ENCODE data around the gene NKX3-2. TPM values are rescaled to one million over a fixed set of nuclear protein-coding genes. Genes with fewer than 3 reads are reported as not detected.

Gene NKX3-2
- total RNA-seq, 1 donor from 2014 or later = 1.3 TPM

GRCh38 chr4:13525606-13526281 is 18.6 kb downstream of the NKX3-2 start:
- Mint-ChIP-seq H3K36me3 (no peaks in the 10 kb centered on the region), H3K4me3 (no peak overlapping the region), H3K27ac (no peak overlapping the region), H3K27me3 (ENCODE audit: low read depth) (peaks cover 97% of the 10 kb centered on the region), H3K9me3 (no peaks in the 10 kb centered on the region), H3K4me1 (no peaks in the 10 kb centered on the region)
- DNase-seq (ENCODE audit: low spot score in 2 of 2, unreplicated experiment in 2 of 2) = no peak
- TF ChIP-seq CTCF (IDR thresholded peaks at IDR 0.05; ENCODE audit: unreplicated experiment) = no peak

- H3K4me1 Mint-ChIP-seq = no peaks in the 10 kb centered on the region
- H3K9me3 Mint-ChIP-seq = no peaks in the 10 kb centered on the region
- peak in 1 of 2 experiments; percentile 37 for DNase-seq (ENCODE audit: low spot score in 2 of 2, unreplicated experiment in 2 of 2)
- no peaks in the 10 kb centered on the region for H3K36me3 Mint-ChIP-seq
- H3K4me3 Mint-ChIP-seq = no peak overlapping the region
- TF ChIP-seq CTCF (IDR thresholded peaks at IDR 0.05; ENCODE audit: unreplicated experiment) = no peak
- H3K27ac Mint-ChIP-seq = no peak overlapping the region
- H3K27me3 Mint-ChIP-seq (ENCODE audit: low read depth) = peaks cover 92% of the 10 kb centered on the region
Measured at GRCh38 chr4:13524504-13525243, 19.6 kb downstream of the NKX3-2 start.

GRCh38 chr4:13523591-13524503 is 20.5 kb downstream of the NKX3-2 start:
- Mint-ChIP-seq H3K27me3 (ENCODE audit: low read depth) (peaks cover 92% of the 10 kb centered on the region), H3K36me3 (no peaks in the 10 kb centered on the region), H3K9me3 (no peaks in the 10 kb centered on the region), H3K4me1 (no peaks in the 10 kb centered on the region), H3K27ac (no peak overlapping the region), H3K4me3 (no peak overlapping the region)
- TF ChIP-seq CTCF (IDR thresholded peaks at IDR 0.05; ENCODE audit: unreplicated experiment) = no peak
- DNase-seq (ENCODE audit: low spot score in 2 of 2, unreplicated experiment in 2 of 2) = peak in 1 of 2 experiments; percentile 33

GRCh38 chr4:13523105-13523477 is 21.2 kb downstream of the NKX3-2 start:
- Mint-ChIP-seq H3K27me3 (ENCODE audit: low read depth) (peaks cover 86% of the 10 kb centered on the region), H3K27ac (no peak overlapping the region), H3K4me3 (no peak overlapping the region), H3K9me3 (no peaks in the 10 kb centered on the region), H3K36me3 (no peaks in the 10 kb centered on the region), H3K4me1 (no peaks in the 10 kb centered on the region)
- DNase-seq (ENCODE audit: low spot score in 2 of 2, unreplicated experiment in 2 of 2) = no peak
- TF ChIP-seq CTCF (IDR thresholded peaks at IDR 0.05; ENCODE audit: unreplicated experiment) = no peak

GRCh38 chr4:13522282-13523104 is 21.8 kb downstream of the NKX3-2 start:
- DNase-seq (ENCODE audit: low spot score in 2 of 2, unreplicated experiment in 2 of 2) = peak in 1 of 2 experiments; percentile 38
- H3K27me3 Mint-ChIP-seq (ENCODE audit: low read depth) = peaks cover 80% of the 10 kb centered on the region
- no peaks in the 10 kb centered on the region for H3K9me3 Mint-ChIP-seq
- TF ChIP-seq CTCF (IDR thresholded peaks at IDR 0.05; ENCODE audit: unreplicated experiment) = no peak
- H3K36me3 Mint-ChIP-seq = no peaks in the 10 kb centered on the region
- no peaks in the 10 kb centered on the region for H3K4me1 Mint-ChIP-seq
- no peak overlapping the region for H3K27ac Mint-ChIP-seq
- no peak overlapping the region for H3K4me3 Mint-ChIP-seq

Data from mesothelial cell of epicardium (in vitro differentiated cells).